Fibroblast of lung (primary cell): ENCODE results near the gene TENT4A. TPM values are rescaled to one million over a fixed set of nuclear protein-coding genes. Genes with fewer than 3 reads are reported as not detected.

Source experiments
- DNase-seq, 2 donors: peaks; one replicate each; pipeline versions ENCODE4 v3.0.0 to v3.0.0-alpha.2; 2010; ENCODE audit warnings: low read depth in 2 of 2
- H2AFZ ChIP-seq: 2 replicates; pipeline ENCODE4 v1.5.1; 2012; ENCODE audit warnings: low read length, control low read depth, inconsistent platforms
- H3K27ac ChIP-seq: 2 replicates; pipeline ENCODE4 v1.5.1; 2011; ENCODE audit warnings: low read length, control low read depth; ENCODE audit not compliant: insufficient read depth
- H3K27me3 ChIP-seq: 2 replicates; pipeline ENCODE4 v1.5.1; 2011; ENCODE audit warnings: mild to moderate bottlenecking, low read length; ENCODE audit not compliant: control insufficient read depth, insufficient read depth
- H3K36me3 ChIP-seq: 2 replicates; pipeline ENCODE4 v1.5.1; 2011; ENCODE audit warnings: low read length; ENCODE audit not compliant: control insufficient read depth, insufficient read depth
- H3K4me1 ChIP-seq: 2 replicates; pipeline ENCODE4 v1.5.1; 2011; ENCODE audit warnings: low read length; ENCODE audit not compliant: control insufficient read depth, insufficient read depth; ENCODE audit errors: extremely low read depth
- H3K4me2 ChIP-seq: 2 replicates; pipeline ENCODE4 v1.5.1; 2011; ENCODE audit warnings: low read length, control low read depth; ENCODE audit not compliant: insufficient read depth; ENCODE audit errors: extremely low read depth
- H3K4me3 ChIP-seq, 4 experiments: fragments of 200-600 bp in 1 of 4; sonication (generic) in 1 of 4; replicated peaks in 1 of 4; 2 replicates each; pipeline ENCODE4 v1.5.1; 2011 to 2016; ENCODE audit warnings: low read length in 4 of 4, low read depth in 3 of 4, mild to moderate bottlenecking in 3 of 4, control low read depth in 2 of 4, inconsistent platforms in 1 of 4, mixed read lengths in 1 of 4; ENCODE audit not compliant: insufficient read depth in 1 of 4; ENCODE audit errors: control extremely low read depth in 1 of 4
- H3K79me2 ChIP-seq: 2 replicates; pipeline ENCODE4 v1.5.1; 2012; ENCODE audit warnings: mild to moderate bottlenecking, low read length, inconsistent platforms; ENCODE audit not compliant: control insufficient read depth, insufficient read depth
- H3K9ac ChIP-seq: 2 replicates; pipeline ENCODE4 v1.5.1; 2011; ENCODE audit warnings: mild to moderate bottlenecking, low read length, control low read depth; ENCODE audit not compliant: insufficient read depth
- H3K9me3 ChIP-seq: 2 replicates; pipeline ENCODE4 v1.5.1; 2012; ENCODE audit warnings: low read depth, low read length; ENCODE audit not compliant: control insufficient read depth, insufficient read depth
- H4K20me1 ChIP-seq: 2 replicates; pipeline ENCODE4 v1.5.1; 2011; ENCODE audit warnings: low read length; ENCODE audit not compliant: control insufficient read depth, insufficient read depth; ENCODE audit errors: extremely low read depth
- CTCF ChIP-seq, 2 donors: IDR thresholded peaks in 1 of 2; conservative IDR thresholded peaks in 1 of 2; 1 replicate in 1 of 2; 2 replicates in 1 of 2; pipeline ENCODE4 v1.5.1; 2011 to 2012; ENCODE audit warnings: low read length in 2 of 2, control low read depth in 1 of 2, inconsistent platforms in 1 of 2, low read depth in 1 of 2, mild to moderate bottlenecking in 1 of 2
- EZH2 ChIP-seq: IDR thresholded peaks from 2 replicates; pipeline ENCODE4 v1.5.1; 2012; ENCODE audit warnings: low read length, control low read depth, mild to moderate bottlenecking; ENCODE audit errors: missing control alignments
- polyA plus RNA-seq, 2 donors: library from polyadenylated mRNA; depleted of rRNA in 1 of 2; stranded (reverse) in 1 of 2; unstranded in 1 of 2; fragments of >200 nt; gene quantifications; 2 replicates each; pipeline ENCODE4 v1.2.1, GENCODE V29; 2011 to 2012; ENCODE audit warnings: missing spikeins in 1 of 2
- total RNA-seq: library from RNA; depleted of rRNA; stranded (reverse); fragments of >200 nt; gene quantifications from 2 replicates; pipeline ENCODE4 v1.2.1, GENCODE V29; 2014

TENT4A gene
- total and polyA plus RNA-seq, 2 donors (not counting 1 experiment from before 2014, with no cell fraction given): 3.1 to 10.4 TPM

GRCh38 chr5:6673031-6673430 lies 40.2 kb upstream of the TENT4A start:
- TF ChIP-seq EZH2: no peak
- no peak for TF ChIP-seq CTCF (conservative IDR thresholded peaks at IDR 0.05 in 1 of 2, IDR thresholded peaks at IDR 0.05 in 1 of 2; ENCODE audit: low read depth in 1 of 2, low read length in 2 of 2)
- H3K4me3 ChIP-seq: no peak overlapping the region
- H4K20me1 ChIP-seq: no peaks in the 10 kb centered on the region
- no peak overlapping the region for H3K27ac ChIP-seq
- no peaks in the 10 kb centered on the region for H3K4me1 ChIP-seq
- no peaks in the 10 kb centered on the region for H3K9me3 ChIP-seq
- no peak overlapping the region for H3K4me2 ChIP-seq
- peaks cover 2% of the 10 kb centered on the region for H3K36me3 ChIP-seq
- H3K9ac ChIP-seq: no peak overlapping the region
- no peak for DNase-seq
- no peaks in the 10 kb centered on the region for H3K27me3 ChIP-seq
- no peak overlapping the region for H2AFZ ChIP-seq
- no peaks in the 10 kb centered on the region for H3K79me2 ChIP-seq

GRCh38 chr5:6673963-6674362 lies 39.3 kb upstream of the TENT4A start:
- no peaks in the 10 kb centered on the region for H3K79me2 ChIP-seq
- no peak for DNase-seq
- no peak for TF ChIP-seq EZH2
- TF ChIP-seq CTCF (conservative IDR thresholded peaks at IDR 0.05 in 1 of 2, IDR thresholded peaks at IDR 0.05 in 1 of 2; ENCODE audit: low read depth in 1 of 2, low read length in 2 of 2): no peak
- H4K20me1 ChIP-seq: no peaks in the 10 kb centered on the region
- no peak overlapping the region for H3K27ac ChIP-seq
- H3K9me3 ChIP-seq: no peaks in the 10 kb centered on the region
- no peak overlapping the region for H3K4me3 ChIP-seq
- no peak overlapping the region for H2AFZ ChIP-seq
- no peak overlapping the region for H3K4me2 ChIP-seq
- H3K9ac ChIP-seq: no peak overlapping the region
- H3K36me3 ChIP-seq: peaks cover 2% of the 10 kb centered on the region
- H3K4me1 ChIP-seq: no peaks in the 10 kb centered on the region
- H3K27me3 ChIP-seq: no peaks in the 10 kb centered on the region

GRCh38 chr5:6674421-6674820 lies 38.8 kb upstream of the TENT4A start:
- no peak overlapping the region for H3K4me3 ChIP-seq
- H4K20me1 ChIP-seq: no peaks in the 10 kb centered on the region
- no peak overlapping the region for H3K9ac ChIP-seq
- H3K36me3 ChIP-seq: peaks cover 2% of the 10 kb centered on the region
- no peak for TF ChIP-seq EZH2
- TF ChIP-seq CTCF (conservative IDR thresholded peaks at IDR 0.05 in 1 of 2, IDR thresholded peaks at IDR 0.05 in 1 of 2; ENCODE audit: low read depth in 1 of 2, low read length in 2 of 2): no peak
- H3K4me1 ChIP-seq: no peaks in the 10 kb centered on the region
- H3K9me3 ChIP-seq: no peaks in the 10 kb centered on the region
- H3K4me2 ChIP-seq: no peak overlapping the region
- H3K79me2 ChIP-seq: no peaks in the 10 kb centered on the region
- no peak for DNase-seq
- no peak overlapping the region for H2AFZ ChIP-seq
- H3K27me3 ChIP-seq: no peaks in the 10 kb centered on the region
- H3K27ac ChIP-seq: no peak overlapping the region
